GM10248 (cell line): ENCODE results near the gene GSC.

Source experiments
- CTCF ChIA-PET: fragments of 300-600 bp; sonication (Branson Sonifier 250); formaldehyde crosslinking; extraction: SDS; loops from one replicate; lab custom pipeline; 2021; ENCODE audit warnings: antibody characterized with exemption; lab: Yijun Ruan, JAX
- POLR2A ChIA-PET: fragments of 350-650 bp; sonication (Branson Sonifier 250); formaldehyde crosslinking; extraction: SDS; loops from one replicate; lab custom pipeline; 2020; ENCODE audit warnings: antibody characterized with exemption; lab: Yijun Ruan, JAX
- DNase-seq: peaks from one replicate; pipeline ENCODE4 v3.0.0; 2012; ENCODE audit errors: extremely low spot score
- TF ChIP-seq, protein P1 (sequence below): IDR thresholded peaks from 2 replicates; pipeline ENCODE4 v1.5.1; 2012; ENCODE audit warnings: mild to moderate bottlenecking, low read depth; ENCODE audit errors: extremely low read depth, missing control alignments, control extremely low read depth

Gene GSC

DNA sequence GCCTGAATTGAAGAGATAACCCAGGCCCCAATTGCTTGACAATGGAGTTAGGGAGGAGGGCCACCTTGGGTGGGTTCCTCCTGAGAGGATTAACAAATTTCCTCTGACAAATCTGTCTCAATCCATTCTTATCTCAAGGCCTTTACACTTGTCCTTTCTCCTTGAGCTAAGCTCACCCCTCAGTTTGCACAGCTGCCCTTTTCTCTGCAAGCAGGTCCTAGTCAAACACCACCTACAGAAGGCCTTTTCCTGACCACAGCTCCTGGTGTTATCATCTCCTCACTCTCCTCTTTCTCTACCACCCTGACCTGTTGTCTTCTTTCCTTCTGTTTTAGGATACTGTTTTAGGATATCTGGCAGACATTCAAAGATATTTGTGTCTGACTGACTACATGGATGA is 26.4 kb upstream of the GSC start:
- ChIA-PET CTCF (no interaction called here), POLR2A (no interaction called here)
- TF ChIP-seq, protein P1, sequence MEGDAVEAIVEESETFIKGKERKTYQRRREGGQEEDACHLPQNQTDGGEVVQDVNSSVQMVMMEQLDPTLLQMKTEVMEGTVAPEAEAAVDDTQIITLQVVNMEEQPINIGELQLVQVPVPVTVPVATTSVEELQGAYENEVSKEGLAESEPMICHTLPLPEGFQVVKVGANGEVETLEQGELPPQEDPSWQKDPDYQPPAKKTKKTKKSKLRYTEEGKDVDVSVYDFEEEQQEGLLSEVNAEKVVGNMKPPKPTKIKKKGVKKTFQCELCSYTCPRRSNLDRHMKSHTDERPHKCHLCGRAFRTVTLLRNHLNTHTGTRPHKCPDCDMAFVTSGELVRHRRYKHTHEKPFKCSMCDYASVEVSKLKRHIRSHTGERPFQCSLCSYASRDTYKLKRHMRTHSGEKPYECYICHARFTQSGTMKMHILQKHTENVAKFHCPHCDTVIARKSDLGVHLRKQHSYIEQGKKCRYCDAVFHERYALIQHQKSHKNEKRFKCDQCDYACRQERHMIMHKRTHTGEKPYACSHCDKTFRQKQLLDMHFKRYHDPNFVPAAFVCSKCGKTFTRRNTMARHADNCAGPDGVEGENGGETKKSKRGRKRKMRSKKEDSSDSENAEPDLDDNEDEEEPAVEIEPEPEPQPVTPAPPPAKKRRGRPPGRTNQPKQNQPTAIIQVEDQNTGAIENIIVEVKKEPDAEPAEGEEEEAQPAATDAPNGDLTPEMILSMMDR: no peak
- DNase-seq: no peak

GRCh38 chr14:94795372-94795771 is 25.5 kb upstream of the GSC start:
- POLR2A ChIA-PET: no interaction called here
- TF ChIP-seq, protein P1: no peak
- CTCF ChIA-PET: interaction anchor here (1.1 kb wide), 1 partner anchor 14 kb away, joined by 3 read pairs; no protein-coding TSS in a partner anchor
- DNase-seq: no peak

DNA sequence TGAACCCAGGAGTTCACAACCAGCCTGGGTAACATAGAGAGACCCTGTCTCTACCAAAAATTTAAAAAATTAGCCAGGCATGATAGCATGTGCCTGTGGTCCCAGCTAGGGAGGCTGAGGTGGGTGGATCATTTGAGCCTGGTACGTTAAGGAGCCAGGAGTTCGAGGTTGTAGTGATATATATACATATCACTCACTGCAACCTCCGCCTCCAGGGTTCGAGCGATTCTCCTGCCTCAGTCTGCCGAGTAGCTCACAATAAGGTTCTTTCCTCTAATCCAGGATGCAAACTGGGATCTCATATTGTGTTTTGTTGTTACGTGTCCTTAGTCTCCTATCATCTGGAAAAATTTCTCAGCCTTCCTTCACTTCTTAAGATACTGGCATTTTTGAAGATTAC is 24.0 kb upstream of the GSC start:
- CTCF ChIA-PET: interaction anchor here (1.1 kb wide), 1 partner anchor 15 kb away, joined by 3 read pairs; no protein-coding TSS in a partner anchor
- POLR2A ChIA-PET: no interaction called here
- TF ChIP-seq, protein P1: no peak
- DNase-seq: no peak

DNA sequence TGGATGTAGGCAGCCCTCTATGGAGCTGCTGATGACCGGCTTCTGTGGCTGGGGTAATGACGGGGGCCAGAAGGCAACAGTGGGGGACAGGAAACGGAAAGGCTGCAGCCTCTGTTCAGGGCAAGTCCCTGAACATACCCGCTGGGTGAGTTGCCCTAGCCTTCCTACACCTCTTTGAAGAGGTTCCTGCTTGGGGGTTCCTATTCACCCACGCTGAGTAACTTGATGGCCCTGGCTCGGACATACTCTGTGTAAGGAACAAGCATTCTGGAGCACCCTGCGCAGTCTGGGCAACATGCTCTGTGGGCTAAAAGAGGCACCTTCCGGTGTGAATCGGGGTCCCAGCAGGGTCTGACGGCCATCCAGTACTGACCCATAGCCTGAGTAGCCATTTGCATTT is 17.7 kb upstream of the GSC start:
- CTCF ChIA-PET: no interaction called here
- TF ChIP-seq, protein P1: no peak
- POLR2A ChIA-PET: no interaction called here
- no peak for DNase-seq

DNA sequence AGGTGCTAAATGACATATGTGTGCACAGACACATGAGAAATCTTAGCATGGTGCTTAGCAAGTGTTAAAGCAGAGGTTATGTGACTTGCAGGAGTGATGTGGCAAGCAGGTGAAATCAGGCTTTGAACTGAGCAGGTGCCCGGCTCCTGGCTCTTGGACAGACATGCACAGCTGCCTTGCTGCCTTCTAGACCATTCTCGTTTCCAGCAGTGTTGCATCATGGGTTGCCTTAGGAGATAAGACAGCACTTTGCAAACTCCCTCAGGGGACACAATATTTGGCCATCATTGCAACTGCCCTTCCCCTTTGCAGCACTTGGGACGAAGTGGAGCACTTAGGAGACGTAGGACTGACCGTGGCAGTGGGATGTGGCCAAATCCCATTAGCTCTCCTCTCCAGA is 17.2 kb upstream of the GSC start:
- ChIA-PET POLR2A (no interaction called here), CTCF (no interaction called here)
- no peak for DNase-seq
- TF ChIP-seq, protein P1: no peak

DNA sequence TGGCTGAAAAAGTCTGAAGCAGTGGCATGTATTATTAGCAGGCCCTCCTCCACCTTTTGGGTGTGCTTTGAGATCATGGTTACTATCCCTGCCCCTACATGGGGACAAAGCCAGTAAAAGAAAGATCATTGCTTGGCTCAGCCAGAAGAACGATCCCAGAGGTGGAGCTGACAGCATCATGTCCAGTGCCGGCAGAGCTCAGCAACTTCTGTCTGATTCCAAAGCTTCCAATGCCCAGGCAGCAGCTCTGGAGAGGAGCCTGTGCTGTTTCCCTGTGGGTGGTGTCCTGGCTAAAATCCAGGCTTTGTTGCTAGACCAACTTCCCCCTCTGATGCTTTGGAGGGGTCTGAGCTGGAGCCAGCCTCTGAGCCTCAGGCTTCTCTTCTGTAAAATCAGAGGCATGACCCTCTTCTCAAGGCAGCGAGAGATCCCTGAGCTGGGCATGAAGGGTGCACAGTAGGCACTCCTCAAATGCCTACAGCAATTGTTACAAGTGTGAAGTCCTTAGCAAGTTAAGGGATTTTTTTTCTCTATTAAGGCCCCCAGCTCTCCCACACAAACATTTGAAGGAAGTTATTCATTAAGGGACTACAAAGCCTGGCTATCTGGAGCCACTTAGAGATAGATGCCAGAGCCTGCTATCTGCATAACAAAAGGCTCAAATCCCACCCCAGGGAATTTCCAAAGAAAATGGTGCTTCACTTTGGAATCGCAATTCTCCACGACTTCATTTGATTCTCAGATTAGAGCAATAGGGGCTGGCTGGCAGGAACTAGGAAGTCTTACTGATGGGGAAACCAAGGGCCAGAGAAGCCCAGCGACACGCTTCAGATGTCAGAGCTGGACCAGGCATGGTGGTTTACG is 10.9 kb upstream of the GSC start:
- no peak for DNase-seq
- TF ChIP-seq, protein P1: no peak
- POLR2A ChIA-PET: no interaction called here
- CTCF ChIA-PET: no interaction called here

- TF ChIP-seq, protein P1: no peak
- POLR2A ChIA-PET: no interaction called here
- no peak for DNase-seq
- CTCF ChIA-PET: interaction anchor here (1.2 kb wide), 1 partner anchor 14 kb away, joined by 3 read pairs; no protein-coding TSS in a partner anchor
These were observed 9.8 kb upstream of the GSC start for GRCh38 chr14:94779713-94780112.
